Endothelial cell of umbilical vein (primary cell): ENCODE data around the gene TOP3B. TPM values are rescaled to one million over a fixed set of nuclear protein-coding genes. Genes with fewer than 3 reads are reported as not detected.
A peak's percentile ranks its signal among the peaks of the same experiment; 100 is the strongest.

ENCODE experiments used
- BruUV-seq: library from RNA; stranded (reverse); fragments of 400-500 nt; replicated peaks from 2 replicates; lab custom pipeline; 2021; lab: Mats Ljungman, UMichigan
- CTCF ChIA-PET: fragments of 300-600, 350-600 bp; sonication (Branson Sonifier 250); formaldehyde crosslinking; loops from one replicate; lab custom pipeline; 2021; ENCODE audit warnings: antibody characterized with exemption, inconsistent platforms; lab: Charles Lee
- POLR2A ChIA-PET: fragments of 300-600, 350-600 bp; sonication (Branson Sonifier 250); formaldehyde crosslinking; loops from one replicate; lab custom pipeline; 2021; ENCODE audit warnings: antibody characterized with exemption, inconsistent platforms; lab: Charles Lee
- DNase-seq: peaks from one replicate; pipeline ENCODE4 v3.0.0-alpha.2; 2011; ENCODE audit warnings: low read depth, low spot score
- FAIRE-seq: peaks from 2 replicates; lab custom pipeline; 2011; peaks lifted over from hg19 to GRCh38; lab: Jason Lieb, UNC
- H2AFZ ChIP-seq: 2 replicates; pipeline ENCODE4 v1.6.0; 2012; ENCODE audit warnings: low read depth, low read length, control low read depth, inconsistent platforms
- H3K27ac ChIP-seq: 2 replicates; pipeline ENCODE4 v1.5.1; 2011; ENCODE audit warnings: low read depth, mild to moderate bottlenecking, control low read depth, low read length, moderate library complexity; ENCODE audit not compliant: insufficient read depth
- H3K27me3 ChIP-seq, 2 experiments: 2 replicates each; pipeline versions ENCODE4 v1.6.0 to v1.6.1; 2011; ENCODE audit warnings: low read length in 2 of 2, mixed read lengths in 1 of 2; ENCODE audit not compliant: control insufficient read depth in 2 of 2, insufficient read depth in 2 of 2
- H3K36me3 ChIP-seq, 2 experiments: 2 replicates in 1 of 2; 3 replicates in 1 of 2; pipeline ENCODE4 v1.5.1; 2011; ENCODE audit warnings: low read length in 2 of 2, mild to moderate bottlenecking in 1 of 2, moderate library complexity in 1 of 2; ENCODE audit not compliant: control insufficient read depth in 2 of 2, insufficient read depth in 2 of 2; ENCODE audit errors: extremely low read depth in 1 of 2
- H3K4me1 ChIP-seq: 3 replicates; pipeline ENCODE4 v1.5.1; 2011; ENCODE audit warnings: mild to moderate bottlenecking, low read length; ENCODE audit not compliant: control insufficient read depth, insufficient read depth; ENCODE audit errors: extremely low read depth
- H3K4me2 ChIP-seq: 2 replicates; pipeline ENCODE4 v1.6.1; 2011; ENCODE audit warnings: low read length, control low read depth, mixed read lengths; ENCODE audit not compliant: insufficient read depth
- H3K4me3 ChIP-seq, 3 experiments: fragments of 200-600 bp in 1 of 3; sonication (generic), shearing (Covaris generic) in 1 of 3; replicated peaks in 1 of 3; 2 replicates each; pipeline ENCODE4 v1.5.1; 2011 to 2016; ENCODE audit warnings: control low read depth in 3 of 3, low read length in 3 of 3, mild to moderate bottlenecking in 2 of 3, inconsistent platforms in 1 of 3, low read depth in 1 of 3, moderate library complexity in 1 of 3; ENCODE audit not compliant: insufficient read depth in 1 of 3
- H3K79me2 ChIP-seq: 2 replicates; pipeline ENCODE4 v1.6.0; 2012; ENCODE audit warnings: low read length, inconsistent platforms; ENCODE audit not compliant: control insufficient read depth, insufficient read depth
- H3K9ac ChIP-seq: replicated peaks from 2 replicates; pipeline ENCODE3; 2011; ENCODE audit warnings: low read length, control low read depth; ENCODE audit not compliant: insufficient read depth; ENCODE audit errors: extremely low read depth
- H3K9me1 ChIP-seq: replicated peaks from 3 replicates; pipeline ENCODE4 v1.6.0; 2011; ENCODE audit warnings: mild to moderate bottlenecking, low read length; ENCODE audit not compliant: control insufficient read depth, insufficient read depth; ENCODE audit errors: extremely low read depth
- H3K9me3 ChIP-seq: replicated peaks from 2 replicates; pipeline ENCODE4 v1.5.1; 2012; ENCODE audit warnings: low read length, inconsistent platforms; ENCODE audit not compliant: control insufficient read depth, insufficient read depth
- H4K20me1 ChIP-seq: replicated peaks from 2 replicates; pipeline ENCODE3; 2011; ENCODE audit warnings: mild to moderate bottlenecking, low read length; ENCODE audit not compliant: control insufficient read depth, insufficient read depth; ENCODE audit errors: extremely low read depth
- CTCF ChIP-seq, 2 donors: IDR thresholded peaks; 1 replicate in 1 of 2; 2 replicates in 1 of 2; pipeline ENCODE4 v1.5.1; 2011; ENCODE audit warnings: low read length in 2 of 2, mild to moderate bottlenecking in 2 of 2, moderate library complexity in 2 of 2, control low read depth in 1 of 2, inconsistent platforms in 1 of 2, low read depth in 1 of 2; ENCODE audit not compliant: insufficient read depth in 1 of 2; ENCODE audit errors: extremely low read depth in 1 of 2
- EZH2 ChIP-seq: IDR thresholded peaks from 2 replicates; pipeline ENCODE4 v1.6.1; 2012; ENCODE audit warnings: borderline replicate concordance, low read depth, mild to moderate bottlenecking, moderate library complexity, low read length, inconsistent platforms; ENCODE audit not compliant: severe bottlenecking
- GATA2 ChIP-seq: IDR thresholded peaks from 2 replicates; pipeline ENCODE4 v1.7.0; 2011; ENCODE audit warnings: low read depth, mild to moderate bottlenecking, moderate library complexity, mixed read lengths, low read length; ENCODE audit not compliant: insufficient read length, insufficient read depth
- POLR2AphosphoS5 ChIP-seq: IDR thresholded peaks from 2 replicates; pipeline ENCODE4 v1.6.1; 2012; ENCODE audit warnings: low read depth, mild to moderate bottlenecking, control low read depth, low read length, moderate library complexity; ENCODE audit not compliant: insufficient read depth
- dilution Hi-C: fragments of 300-500 bp; cut with MboI; formaldehyde crosslinking; loops from one replicate; pipeline ENCODE4 v1.15.0; 2019; ENCODE audit warnings: low sequenced_read_pairs; ENCODE audit not compliant: extremely low pct_ligation_motif_present
- intact Hi-C: fragments of 100-400 bp; cut with micrococcal nuclease; formaldehyde crosslinking; loops from one replicate; pipeline ENCODE4 v1.10.0; 2022
- polyA plus RNA-seq, 4 experiments: library from polyadenylated mRNA; depleted of rRNA in 3 of 4; stranded (reverse) in 3 of 4; unstranded in 1 of 4; fragments of >200 nt; gene quantifications; 2 replicates each; pipeline versions ENCODE4 v1.2.1 to v1.2.3, GENCODE V29; 2011 to 2012; ENCODE audit warnings: missing spikeins in 1 of 4
- total RNA-seq: library from RNA; stranded (reverse); gene quantifications from 2 replicates; pipeline ENCODE4 v1.2.3, GENCODE V29; 2021

TOP3B gene
- total and polyA plus RNA-seq, 2 donors (not counting 3 experiments of a cell fraction or from before 2014, with no cell fraction given): 25.2 to 56.5 TPM

- Histone ChIP-seq H3K9me1 (no peaks in the 10 kb centered on the region), H3K79me2 (no peaks in the 10 kb centered on the region), H4K20me1 (peaks cover 3% of the 10 kb centered on the region), H3K4me1 (no peaks in the 10 kb centered on the region), H3K9me3 (no peaks in the 10 kb centered on the region), H3K36me3 (peaks cover 9 to 20% of the 10 kb centered on the region in 2 experiments), H3K4me3 (no peak overlapping the region), H3K9ac (no peak overlapping the region), H3K27me3 (no peaks in the 10 kb centered on the region), H3K4me2 (no peak overlapping the region), H3K27ac (no peak overlapping the region), H2AFZ (no peak overlapping the region)
- BruUV-seq: no TSS peak
- ChIA-PET CTCF (interaction anchor here (4.1 kb wide), 1 partner anchor 143 kb away, joined by 19 read pairs; no protein-coding TSS in a partner anchor), POLR2A (no interaction called here)
- TF ChIP-seq POLR2AphosphoS5 (peak; percentile 17), CTCF (IDR thresholded peaks at IDR 0.05; ENCODE audit: extremely low read depth in 1 of 2, insufficient read depth in 1 of 2, low read depth in 1 of 2, low read length in 2 of 2) (no peak)
- DNase-seq (no peak), FAIRE-seq (no peak)
- dilution Hi-C loops (no loop called here), intact Hi-C loops (no loop called here)
Measured at GRCh38 chr22:21918466-21919185, 64.0 kb downstream of the TOP3B start.

- ChIA-PET POLR2A (no interaction called here), CTCF (interaction anchor here (4.1 kb wide), 1 partner anchor 142 kb away, joined by 19 read pairs; no protein-coding TSS in a partner anchor)
- BruUV-seq: no TSS peak
- H3K9me3 ChIP-seq: no peaks in the 10 kb centered on the region
- no peaks in the 10 kb centered on the region for H3K9me1 ChIP-seq
- TF ChIP-seq EZH2: no peak
- TF ChIP-seq GATA2: no peak
- dilution Hi-C loops (no loop called here), intact Hi-C loops (no loop called here)
- H3K4me2 ChIP-seq: no peak overlapping the region
- FAIRE-seq (no peak), DNase-seq (no peak)
- H4K20me1 ChIP-seq: peaks cover 3% of the 10 kb centered on the region
- no peak overlapping the region for H3K27ac ChIP-seq
- H3K4me1 ChIP-seq: no peaks in the 10 kb centered on the region
- no peak overlapping the region for H3K4me3 ChIP-seq
- H3K9ac ChIP-seq: no peak overlapping the region
- no peaks in the 10 kb centered on the region for H3K79me2 ChIP-seq
- H2AFZ ChIP-seq: no peak overlapping the region
- H3K36me3 ChIP-seq: peaks cover 9 to 14% of the 10 kb centered on the region in 2 experiments
- H3K27me3 ChIP-seq: no peaks in the 10 kb centered on the region
Measured at GRCh38 chr22:21917959-21918261, 64.7 kb downstream of the TOP3B start.
